H9 (cell line): Measurements from ENCODE around the gene MAML3. TPM values are rescaled to one million over a fixed set of nuclear protein-coding genes. Genes with fewer than 3 reads are reported as not detected.

ENCODE experiments used
- DNase-seq: peaks from one replicate; pipeline ENCODE4 v3.0.0-alpha.2; 2017
- H2AFZ ChIP-seq: one replicate; pipeline ENCODE4 v1.6.1; 2013; ENCODE audit warnings: mild to moderate bottlenecking, low read length, control low read depth, moderate library complexity
- H2AK5ac ChIP-seq: 2 replicates; pipeline ENCODE4 v1.6.1; 2013; ENCODE audit warnings: low read length, control low read depth, mixed read lengths; ENCODE audit not compliant: insufficient read length
- H2BK120ac ChIP-seq: one replicate; pipeline ENCODE4 v1.6.1; 2013; ENCODE audit warnings: low read depth, mild to moderate bottlenecking, low read length, control low read depth, inconsistent platforms; ENCODE audit not compliant: poor library complexity, severe bottlenecking
- H2BK12ac ChIP-seq: 2 replicates; pipeline ENCODE4 v1.6.1; 2013; ENCODE audit warnings: low read length, control low read depth, mixed read lengths, low read depth; ENCODE audit not compliant: insufficient read length
- H2BK15ac ChIP-seq: 2 replicates; pipeline ENCODE4 v1.6.1; 2013; ENCODE audit warnings: low read depth, low read length, control low read depth
- H2BK20ac ChIP-seq: one replicate; pipeline ENCODE4 v1.6.1; 2013; ENCODE audit warnings: low read depth, mild to moderate bottlenecking, low read length, control low read depth, inconsistent platforms; ENCODE audit not compliant: poor library complexity, severe bottlenecking
- H2BK5ac ChIP-seq: 2 replicates; pipeline ENCODE4 v1.6.1; 2013; ENCODE audit warnings: low read length, control low read depth, mixed read lengths; ENCODE audit not compliant: insufficient read length
- H3K14ac ChIP-seq: 2 replicates; pipeline ENCODE4 v1.6.1; 2013; ENCODE audit warnings: low read length, control low read depth; ENCODE audit not compliant: insufficient read depth
- H3K18ac ChIP-seq: 2 replicates; pipeline ENCODE4 v1.6.1; 2013; ENCODE audit warnings: low read depth, mild to moderate bottlenecking, mixed read lengths, low read length, control low read depth; ENCODE audit not compliant: insufficient read length
- H3K23ac ChIP-seq: 2 replicates; pipeline ENCODE4 v1.6.1; 2013; ENCODE audit warnings: low read length, control low read depth, mixed read lengths, low read depth; ENCODE audit not compliant: insufficient read length
- H3K23me2 ChIP-seq: 2 replicates; pipeline ENCODE4 v1.6.1; 2013; ENCODE audit warnings: low read depth, mild to moderate bottlenecking, mixed read lengths, low read length, control low read depth; ENCODE audit not compliant: insufficient read length, poor library complexity, severe bottlenecking
- H3K27ac ChIP-seq: 2 replicates; pipeline ENCODE4 v1.5.1; 2013; ENCODE audit warnings: low read length, control low read depth, mixed read lengths, low read depth; ENCODE audit not compliant: insufficient read length
- H3K27me3 ChIP-seq: 2 replicates; pipeline ENCODE4 v1.6.1; 2013; ENCODE audit warnings: low read length, control low read depth, inconsistent platforms; ENCODE audit not compliant: insufficient read depth
- H3K4ac ChIP-seq: 2 replicates; pipeline ENCODE4 v1.6.1; 2013; ENCODE audit warnings: low read depth, mild to moderate bottlenecking, control low read depth, inconsistent platforms, low read length, moderate library complexity
- H3K4me1 ChIP-seq: 2 replicates; pipeline ENCODE4 v1.6.1; 2013; ENCODE audit warnings: low read length, control low read depth, inconsistent platforms; ENCODE audit not compliant: insufficient read depth
- H3K4me2 ChIP-seq: 2 replicates; pipeline ENCODE4 v1.6.1; 2013; ENCODE audit warnings: low read length, control low read depth, mixed read lengths; ENCODE audit not compliant: insufficient read length, insufficient read depth
- H3K56ac ChIP-seq: 2 replicates; pipeline ENCODE4 v1.6.1; 2013; ENCODE audit warnings: low read depth, mild to moderate bottlenecking, mixed read lengths, low read length, control low read depth; ENCODE audit not compliant: insufficient read length
- H3K79me1 ChIP-seq: 2 replicates; pipeline ENCODE4 v1.6.1; 2013; ENCODE audit warnings: low read depth, mild to moderate bottlenecking, moderate library complexity, low read length, control low read depth, inconsistent platforms; ENCODE audit not compliant: insufficient read depth, poor library complexity, severe bottlenecking
- H3K79me2 ChIP-seq: 2 replicates; pipeline ENCODE4 v1.6.1; 2013; ENCODE audit warnings: low read length, control low read depth, inconsistent platforms; ENCODE audit not compliant: insufficient read depth
- H3K9ac ChIP-seq: 2 replicates; pipeline ENCODE4 v1.6.1; 2013; ENCODE audit warnings: low read length, control low read depth, mixed read lengths; ENCODE audit not compliant: insufficient read length; ENCODE audit errors: extremely low read depth
- H3K9me3 ChIP-seq: one replicate; pipeline ENCODE4 v1.6.1; 2013; ENCODE audit warnings: low read depth, low read length, inconsistent platforms; ENCODE audit not compliant: control insufficient read depth
- H3T11ph ChIP-seq: one replicate; pipeline ENCODE4 v1.6.1; 2013; ENCODE audit warnings: mild to moderate bottlenecking, low read length, control low read depth, inconsistent platforms
- H4K20me1 ChIP-seq: one replicate; pipeline ENCODE4 v1.6.1; 2013; ENCODE audit not compliant: control insufficient read depth, insufficient read length, insufficient read depth
- H4K5ac ChIP-seq: 2 replicates; pipeline ENCODE4 v1.6.1; 2013; ENCODE audit warnings: low read depth, mild to moderate bottlenecking, mixed read lengths, low read length, control low read depth; ENCODE audit not compliant: insufficient read length
- H4K8ac ChIP-seq: replicated peaks from 2 replicates; pipeline ENCODE4 v1.6.1; 2013; ENCODE audit warnings: low read length, control low read depth, mixed read lengths, low read depth; ENCODE audit not compliant: insufficient read length
- H4K91ac ChIP-seq: 2 replicates; pipeline ENCODE4 v1.6.1; 2013; ENCODE audit warnings: low read depth, mild to moderate bottlenecking, moderate library complexity, mixed read lengths, low read length, control low read depth; ENCODE audit not compliant: insufficient read length
- H3K27ac Mint-ChIP-seq, 3 experiments: 2 replicates in 2 of 3; 3 replicates in 1 of 3; pipeline ENCODE4 v1.8.0; 2020 to 2021; ENCODE audit warnings: mixed read lengths in 3 of 3, mild to moderate bottlenecking in 1 of 3, moderate library complexity in 1 of 3
- H3K27me3 Mint-ChIP-seq: 2 replicates; pipeline ENCODE4 v1.8.0; 2021; ENCODE audit warnings: low read depth, mild to moderate bottlenecking, moderate library complexity, mixed read lengths
- H3K36me3 Mint-ChIP-seq, 3 experiments: 2 replicates in 2 of 3; 3 replicates in 1 of 3; pipeline ENCODE4 v1.8.0; 2020 to 2021; ENCODE audit warnings: low read depth in 3 of 3, mixed read lengths in 3 of 3; ENCODE audit not compliant: insufficient read depth in 1 of 3
- H3K4me1 Mint-ChIP-seq, 2 experiments: 2 replicates each; pipeline ENCODE4 v1.8.0; 2020; ENCODE audit warnings: mixed read lengths in 2 of 2
- H3K4me3 Mint-ChIP-seq, 2 experiments: 2 replicates in 1 of 2; 3 replicates in 1 of 2; pipeline ENCODE4 v1.8.0; 2020 to 2021; ENCODE audit warnings: mild to moderate bottlenecking in 2 of 2, mixed read lengths in 2 of 2, moderate library complexity in 1 of 2
- H3K9me3 Mint-ChIP-seq, 2 experiments: 2 replicates in 1 of 2; 3 replicates in 1 of 2; pipeline ENCODE4 v1.8.0; 2020; ENCODE audit warnings: mild to moderate bottlenecking in 2 of 2, mixed read lengths in 2 of 2, moderate library complexity in 1 of 2
- CTCF ChIP-seq: fragments of 200-600 bp; sonication (generic); conservative IDR thresholded peaks from 3 replicates; pipeline ENCODE4 v1.8.0; 2021; ENCODE audit warnings: antibody characterized with exemption, mild to moderate bottlenecking
- WGBS: extraction: QIAGEN DNeasy Blood & Tissue Kit; methylation state at CpG from one replicate; pipeline ENCODE4 v1.1.7; 2013; ENCODE audit warnings: missing lambda C conversion rate, low lambda C conversion rate, mixed read lengths; ENCODE audit not compliant: insufficient read length; ENCODE audit errors: extremely low coverage; 5-methylcytosine and 5-hydroxymethylcytosine counted together
- total RNA-seq: library from RNA; stranded (reverse); gene quantifications from 2 replicates; pipeline ENCODE4 v1.2.1, GENCODE V29; 2021

MAML3 gene
- total RNA-seq, 1 experiment from 2014 or later, result 3.9 TPM

- H2BK15ac ChIP-seq, result no peak overlapping the region
- no peak overlapping the region for H2BK20ac ChIP-seq
- H2AK5ac ChIP-seq, result no peak overlapping the region
- Mint-ChIP-seq H3K4me1 (peaks cover 18 to 20% of the 10 kb centered on the region in 2 experiments), H3K27ac (no peak overlapping the region; a peak in 1 of 7 replicates), H3K9me3 (no peaks in the 10 kb centered on the region), H3K4me3 (no peak overlapping the region), H3K36me3 (peaks cover 0 to 9% (median 7%) of the 10 kb centered on the region in 3 experiments; a peak in 3 of 7 replicates), H3K27me3 (peaks cover 3% of the 10 kb centered on the region)
- H3K23me2 ChIP-seq, result no peaks in the 10 kb centered on the region
- H3K56ac ChIP-seq, result no peak overlapping the region
- H4K5ac ChIP-seq, result no peak overlapping the region
- no peak overlapping the region for H3K27ac ChIP-seq
- H3K79me1 ChIP-seq, result no peaks in the 10 kb centered on the region
- TF ChIP-seq CTCF, result no peak
- no peak overlapping the region for H3K9ac ChIP-seq
- no peaks in the 10 kb centered on the region for H3K79me2 ChIP-seq
- no peak for DNase-seq
- H3T11ph ChIP-seq, result no peak overlapping the region
- H3K14ac ChIP-seq, result no peak overlapping the region
- no peak overlapping the region for H3K4ac ChIP-seq
- H3K23ac ChIP-seq, result no peak overlapping the region
- no peaks in the 10 kb centered on the region for H3K27me3 ChIP-seq
- no peaks in the 10 kb centered on the region; the same call in 1 of the 2 replicates for H3K4me1 ChIP-seq
- no peak overlapping the region for H2BK120ac ChIP-seq
- no peak overlapping the region for H2BK12ac ChIP-seq
- H3K9me3 ChIP-seq, result no peaks in the 10 kb centered on the region
- no peak overlapping the region for H4K8ac ChIP-seq
- H2AFZ ChIP-seq, result no peak overlapping the region
- H3K18ac ChIP-seq, result no peak overlapping the region
- H4K20me1 ChIP-seq, result no peaks in the 10 kb centered on the region
- no peak overlapping the region for H2BK5ac ChIP-seq
- H3K4me2 ChIP-seq, result no peak overlapping the region
- WGBS, result no CpG with 5 or more reads among the region's 8 CpGs
- no peak overlapping the region for H4K91ac ChIP-seq
These were observed 267.2 kb downstream of the MAML3 start for GRCh38 chr4:139886798-139887197.
